HepG2 (cell line): ENCODE data around the gene ARFGAP1.

ENCODE experiments used
- ATF7 ChIP-seq, 2 experiments: fragments of 450-650 bp in 1 of 2; sonication (generic) in 1 of 2; formaldehyde crosslinking in 1 of 2; IDR thresholded peaks; 2 replicates each; pipeline versions ENCODE4 v1.4.0 to v1.6.1; 2016 to 2020; ENCODE audit warnings: antibody characterized with exemption in 1 of 2, mild to moderate bottlenecking in 1 of 2, missing genetic modification reagents in 1 of 2
- ZNF713 ChIP-seq: sonication (generic); formaldehyde crosslinking; IDR thresholded peaks from 2 replicates; pipeline ENCODE4 v1.4.0; 2020; ENCODE audit warnings: mild to moderate bottlenecking, missing genetic modification reagents

- TF ChIP-seq ATF7 (IDR thresholded peaks at IDR 0.05) (no peak), ATF7 (CRISPR knock-in tag; IDR thresholded peaks at IDR 0.05) (no peak), ZNF713 (CRISPR knock-in tag) (no peak)
Observed at GRCh38 chr20:63311186-63311832, 38.7 kb downstream of the ARFGAP1 start.
